Natural killer cell (primary cell): Measurements from ENCODE around the gene MIDN. TPM values are rescaled to one million over a fixed set of nuclear protein-coding genes. Genes with fewer than 3 reads are reported as not detected.

Experiments used
- ATAC-seq, 3 donors: fragments of 150-1000 bp in 2 of 3; fragments of 200-7000 bp in 1 of 3; cut with Tn5 transposase; 1 replicate in 1 of 3; 2 replicates in 2 of 3; pipeline ENCODE4 v1.10.0; 2021; ENCODE audit warnings: mild to moderate bottlenecking in 2 of 3, moderate library complexity in 2 of 3
- DNase-seq, 2 donors: peaks; one replicate each; pipeline versions ENCODE4 v3.0.0 to v3.0.0-alpha.2; 2013 to 2021; ENCODE audit warnings: mixed read lengths in 1 of 2
- H3K27ac ChIP-seq: one replicate; pipeline ENCODE4 v1.5.1; 2013; ENCODE audit warnings: mild to moderate bottlenecking, low read length
- H3K27me3 ChIP-seq: one replicate; pipeline ENCODE4 v1.6.1; 2013; ENCODE audit warnings: low read length; ENCODE audit not compliant: control insufficient read depth, insufficient read depth
- H3K36me3 ChIP-seq: one replicate; pipeline ENCODE4 v1.6.1; 2013; ENCODE audit warnings: low read length; ENCODE audit not compliant: control insufficient read depth, insufficient read depth
- H3K4me1 ChIP-seq: one replicate; pipeline ENCODE4 v1.6.1; 2013; ENCODE audit warnings: low read length; ENCODE audit not compliant: control insufficient read depth, insufficient read depth
- H3K4me3 ChIP-seq: one replicate; pipeline ENCODE4 v1.5.1; 2013; ENCODE audit warnings: low read length
- H3K9me3 ChIP-seq: one replicate; pipeline ENCODE4 v1.6.1; 2013; ENCODE audit warnings: low read length; ENCODE audit not compliant: control insufficient read depth, insufficient read depth
- H3K27ac Mint-ChIP-seq, 2 donors: one replicate each; pipeline ENCODE4 v1.8.0; 2022; ENCODE audit warnings: mild to moderate bottlenecking in 2 of 2, mixed read lengths in 2 of 2, moderate library complexity in 1 of 2
- H3K27me3 Mint-ChIP-seq, 2 donors: one replicate each; pipeline ENCODE4 v1.8.0; 2022; ENCODE audit warnings: low read depth in 2 of 2, mixed read lengths in 2 of 2
- H3K36me3 Mint-ChIP-seq: one replicate; pipeline ENCODE4 v1.8.0; 2022; ENCODE audit warnings: mixed read lengths
- H3K4me1 Mint-ChIP-seq, 2 donors: one replicate each; pipeline ENCODE4 v1.8.0; 2022; ENCODE audit warnings: mixed read lengths in 2 of 2
- H3K4me3 Mint-ChIP-seq: one replicate; pipeline ENCODE4 v1.8.0; 2022; ENCODE audit warnings: mild to moderate bottlenecking, moderate library complexity, mixed read lengths
- H3K9me3 Mint-ChIP-seq, 2 donors: one replicate each; pipeline ENCODE4 v1.8.0; 2022; ENCODE audit warnings: mixed read lengths in 2 of 2
- WGBS: methylation state at CpG from one replicate; pipeline ENCODE4 v1.1.7; 2013; ENCODE audit warnings: missing lambda C conversion rate; ENCODE audit not compliant: insufficient coverage; 5-methylcytosine and 5-hydroxymethylcytosine counted together
- intact Hi-C: fragments of 100-400 bp; cut with micrococcal nuclease; formaldehyde crosslinking; loops from one replicate; pipeline ENCODE4 v1.14.2; 2022
- total RNA-seq, 4 donors: library from RNA; stranded (reverse); fragments of 120-200 nt in 1 of 4; gene quantifications; one replicate each; pipeline versions ENCODE4 v1.2.3 to v1.2.4, GENCODE V29; 2013 to 2022
- TF ChIP-seq, protein P1 (sequence below): fragments of 200-600 bp; IDR thresholded peaks from one replicate; pipeline ENCODE4 v1.8.0; 2022; ENCODE audit warnings: antibody characterized with exemption

The MIDN gene
- total RNA-seq, 3 donors from 2014 or later (not counting 1 experiment from before 2014, with no cell fraction given) = 296 to 367 (median 314) TPM

GRCh38 chr19:1307755-1308303 lies 59.4 kb downstream of the MIDN start:
- H3K4me1 Mint-ChIP-seq = no peaks in the 10 kb centered on the region
- TF ChIP-seq, protein P1, sequence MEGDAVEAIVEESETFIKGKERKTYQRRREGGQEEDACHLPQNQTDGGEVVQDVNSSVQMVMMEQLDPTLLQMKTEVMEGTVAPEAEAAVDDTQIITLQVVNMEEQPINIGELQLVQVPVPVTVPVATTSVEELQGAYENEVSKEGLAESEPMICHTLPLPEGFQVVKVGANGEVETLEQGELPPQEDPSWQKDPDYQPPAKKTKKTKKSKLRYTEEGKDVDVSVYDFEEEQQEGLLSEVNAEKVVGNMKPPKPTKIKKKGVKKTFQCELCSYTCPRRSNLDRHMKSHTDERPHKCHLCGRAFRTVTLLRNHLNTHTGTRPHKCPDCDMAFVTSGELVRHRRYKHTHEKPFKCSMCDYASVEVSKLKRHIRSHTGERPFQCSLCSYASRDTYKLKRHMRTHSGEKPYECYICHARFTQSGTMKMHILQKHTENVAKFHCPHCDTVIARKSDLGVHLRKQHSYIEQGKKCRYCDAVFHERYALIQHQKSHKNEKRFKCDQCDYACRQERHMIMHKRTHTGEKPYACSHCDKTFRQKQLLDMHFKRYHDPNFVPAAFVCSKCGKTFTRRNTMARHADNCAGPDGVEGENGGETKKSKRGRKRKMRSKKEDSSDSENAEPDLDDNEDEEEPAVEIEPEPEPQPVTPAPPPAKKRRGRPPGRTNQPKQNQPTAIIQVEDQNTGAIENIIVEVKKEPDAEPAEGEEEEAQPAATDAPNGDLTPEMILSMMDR = no peak
- H3K4me3 Mint-ChIP-seq = peak overlapping the region; percentile 9

GRCh38 chr19:1308718-1309117 lies 60.3 kb downstream of the MIDN start:
- Mint-ChIP-seq H3K27me3 (no peaks in the 10 kb centered on the region), H3K36me3 (no peaks in the 10 kb centered on the region), H3K4me1 (no peaks in the 10 kb centered on the region), H3K27ac (no peak overlapping the region), H3K9me3 (no peaks in the 10 kb centered on the region), H3K4me3 (no peak overlapping the region)
- Histone ChIP-seq H3K27me3 (no peaks in the 10 kb centered on the region), H3K36me3 (no peaks in the 10 kb centered on the region), H3K4me1 (no peaks in the 10 kb centered on the region), H3K4me3 (no peak overlapping the region), H3K27ac (no peak overlapping the region), H3K9me3 (no peaks in the 10 kb centered on the region)
- DNase-seq = no peak
- intact Hi-C loops = no loop called here
- WGBS = 81% methylated on average over 7 of the region's 11 CpGs
- TF ChIP-seq, protein P1 = no peak
- no peak for ATAC-seq

More at GRCh38 chr19:1307755-1308303, 59.4 kb downstream of the MIDN start:
- Histone ChIP-seq H3K27me3 (no peaks in the 10 kb centered on the region), H3K4me1 (no peaks in the 10 kb centered on the region), H3K27ac (no peak overlapping the region), H3K4me3 (no peak overlapping the region), H3K36me3 (no peaks in the 10 kb centered on the region), H3K9me3 (no peaks in the 10 kb centered on the region)
- intact Hi-C loops = no loop called here
- Mint-ChIP-seq H3K36me3 (no peaks in the 10 kb centered on the region), H3K27me3 (no peaks in the 10 kb centered on the region), H3K9me3 (no peaks in the 10 kb centered on the region), H3K27ac (no peak overlapping the region)
- 95% methylated on average over 19 of the region's 20 CpGs for WGBS
- DNase-seq (no peak), ATAC-seq (no peak)

Other genes starting within 250 kb of the MIDN start
- under 1 TPM in 2 of 3 donors, not detected in 1; 0.09 to 0.15 TPM for gene GRIN3B, start 248.2 kb upstream of the MIDN start, total RNA-seq
- gene TMEM259, start 227.5 kb upstream of the MIDN start, total RNA-seq = 100 to 1,000 TPM; 310 to 354 (median 317) TPM
- not detected for gene RNU6-2, start 227.1 kb upstream of the MIDN start, total RNA-seq
- gene CNN2, start 222.0 kb upstream of the MIDN start, total RNA-seq = 100 to 1,000 TPM; 163 to 276 (median 179) TPM
- 100 to 1,000 TPM in 2 of 3 donors, 10 to 100 TPM in 1; 73.3 to 149 (median 121) TPM for gene ABCA7, start 208.5 kb upstream of the MIDN start, total RNA-seq
- gene ARHGAP45, start 181.4 kb upstream of the MIDN start, total RNA-seq = 100 to 1,000 TPM; 535 to 601 (median 560) TPM
- gene POLR2E, start 153.2 kb upstream of the MIDN start, total RNA-seq = 100 to 1,000 TPM in 1 of 3 donors, 10 to 100 TPM in 2; 77.3 to 105 (median 91.6) TPM
- gene GPX4, start 144.6 kb upstream of the MIDN start, total RNA-seq = 100 to 1,000 TPM; 108 to 126 (median 121) TPM
- 100 to 1,000 TPM in 1 of 3 donors, 10 to 100 TPM in 2; 92.0 to 106 (median 94.3) TPM for gene SBNO2, start 74.3 kb upstream of the MIDN start, total RNA-seq
- 10 to 100 TPM; 51.5 to 61.1 (median 54.0) TPM for gene STK11, start 42.8 kb upstream of the MIDN start, total RNA-seq
- under 1 TPM in 2 of 3 donors, not detected in 1; 0.14 to 0.41 TPM for gene CBARP, start 10.6 kb upstream of the MIDN start, total RNA-seq
- 100 to 1,000 TPM in 2 of 3 donors, 10 to 100 TPM in 1; 88.6 to 119 (median 104) TPM for gene ATP5F1D, start 6.8 kb upstream of the MIDN start, total RNA-seq
- gene CIRBP, start 20.7 kb downstream of the MIDN start, total RNA-seq = 100 to 1,000 TPM; 410 to 454 (median 440) TPM
- 10 to 100 TPM; 26.6 to 33.4 (median 27.1) TPM for gene FAM174C, start 26.9 kb downstream of the MIDN start, total RNA-seq
- not detected for gene EFNA2, start 37.3 kb downstream of the MIDN start, total RNA-seq
- 10 to 100 TPM; 60.8 to 67.9 (median 66.6) TPM for gene NDUFS7, start 135.3 kb downstream of the MIDN start, total RNA-seq
- 1 to 10 TPM; 5.1 to 7.5 (median 7.1) TPM for gene GAMT, start 153.0 kb downstream of the MIDN start, total RNA-seq
- gene DAZAP1, start 159.0 kb downstream of the MIDN start, total RNA-seq = 100 to 1,000 TPM; 166 to 207 (median 170) TPM
- gene RPS15, start 189.8 kb downstream of the MIDN start, total RNA-seq = 100 to 1,000 TPM; 731 to 872 (median 837) TPM
- under 1 TPM; 0.14 to 0.58 (median 0.27) TPM for gene APC2, start 201.5 kb downstream of the MIDN start, total RNA-seq
- 10 to 100 TPM; 30.2 to 42.2 (median 34.3) TPM for gene C19orf25, start 230.6 kb downstream of the MIDN start, total RNA-seq
- 1 to 10 TPM; 4.1 to 6.0 (median 5.3) TPM for gene PCSK4, start 241.8 kb downstream of the MIDN start, total RNA-seq
- gene REEP6, start 242.6 kb downstream of the MIDN start, total RNA-seq = 1 to 10 TPM; 3.9 to 5.0 (median 4.3) TPM